ENCODE measurements around the gene TMEM204.

- TF ChIP-seq CTCF (IDR thresholded peaks at IDR 0.05): no peak
- TF ChIP-seq POLR2AphosphoS5 (IDR thresholded peaks at IDR 0.05): no peak
- TF ChIP-seq POLR2A (IDR thresholded peaks at IDR 0.05): no peak
- TF ChIP-seq EP300 (IDR thresholded peaks at IDR 0.05): no peak
Measured at GRCh38 chr16:1575578-1575977, 42.1 kb downstream of the TMEM204 start.
